NCI-H345 treated with DMSO at 0.1 percent for 48 hours (cell line): ENCODE results near the gene SH3GL1.

ENCODE experiments used
- DNase-seq: peaks from one replicate; lab custom pipeline; 2025; ENCODE audit not compliant: unreplicated experiment; lab: John Stamatoyannopoulos, UW

SH3GL1 gene

DNA sequence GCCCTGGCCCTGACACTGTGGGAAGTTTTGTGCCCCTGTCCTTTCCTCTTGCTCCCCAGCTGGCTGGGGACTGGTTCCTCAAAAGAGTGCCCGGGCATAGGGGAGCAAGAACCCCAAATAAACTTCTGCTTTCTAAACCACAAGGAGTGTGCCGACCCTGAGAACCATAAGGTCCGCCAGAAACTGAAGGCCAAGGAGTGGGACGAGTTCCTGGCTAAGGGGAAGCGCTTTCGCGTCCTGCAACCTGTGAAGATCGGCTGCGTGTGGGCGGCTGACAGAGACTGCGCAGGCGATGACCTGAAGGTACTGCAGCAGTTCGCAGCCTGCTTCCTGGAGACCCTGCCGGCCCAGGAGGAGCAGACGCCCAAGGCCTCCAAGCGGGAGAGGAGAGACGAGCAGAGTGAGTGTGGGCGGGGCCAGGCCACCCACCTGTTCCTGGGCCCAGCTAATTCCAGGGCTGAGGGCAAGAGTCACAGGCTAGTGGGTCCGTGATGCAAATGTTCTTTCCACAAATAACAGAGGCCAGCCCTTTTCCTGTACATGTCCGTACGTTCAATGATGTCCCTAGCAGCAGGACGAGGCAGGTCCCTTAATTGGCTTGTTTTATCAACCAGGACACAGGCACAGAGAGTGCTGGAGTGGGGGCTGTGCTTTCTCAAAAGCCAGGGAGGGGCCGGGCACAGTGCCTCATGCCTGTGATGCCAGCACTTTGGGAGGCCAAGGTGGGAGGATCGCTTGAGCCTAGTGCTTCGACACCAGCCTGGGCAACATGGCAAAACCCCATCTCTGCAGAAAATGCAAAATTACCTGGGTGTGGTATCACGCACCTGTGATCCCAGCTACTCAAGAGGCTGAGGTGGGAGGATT, 31.7 kb upstream of the SH3GL1 start:
- no peak for DNase-seq

DNA sequence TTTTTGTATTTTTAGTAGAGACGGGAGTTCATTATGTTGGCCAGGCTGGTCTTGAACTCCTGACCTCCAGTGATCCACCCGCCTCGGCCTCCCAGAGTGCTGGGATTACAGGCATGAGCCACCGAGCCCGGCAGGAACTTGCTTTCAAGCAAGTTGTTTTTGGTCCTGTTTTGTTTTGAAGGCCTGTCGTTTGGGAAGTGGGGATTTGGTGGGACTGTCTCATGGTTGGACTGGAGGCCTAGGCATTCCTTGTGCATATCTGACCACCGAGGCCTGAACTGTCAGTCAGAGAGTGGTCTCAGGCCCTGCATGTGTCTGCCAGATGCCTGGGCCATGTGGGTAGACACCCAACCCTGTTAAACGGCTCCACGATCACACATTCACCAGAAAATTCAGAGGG, 30.9 kb upstream of the SH3GL1 start:
- DNase-seq: no peak

DNA sequence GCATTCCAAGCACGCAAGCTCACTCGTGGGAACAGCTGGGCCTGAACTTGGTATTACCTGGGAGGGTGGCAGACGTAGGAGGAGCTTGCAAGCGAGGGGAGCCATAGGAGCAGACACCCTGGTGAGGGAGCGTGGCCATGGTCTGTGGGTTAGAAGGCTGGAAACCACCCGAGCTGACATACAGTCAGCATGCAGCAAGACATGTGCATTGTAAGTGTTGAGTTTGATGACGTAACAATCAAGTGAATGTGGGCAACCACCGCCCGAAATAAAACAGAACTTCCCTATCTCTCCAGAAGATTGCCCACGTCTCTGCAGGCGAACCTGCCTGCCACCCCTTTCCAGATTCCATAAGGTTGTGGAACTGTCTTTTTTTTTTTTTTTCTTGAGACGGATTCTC, 30.4 kb upstream of the SH3GL1 start:
- no peak for DNase-seq

DNA sequence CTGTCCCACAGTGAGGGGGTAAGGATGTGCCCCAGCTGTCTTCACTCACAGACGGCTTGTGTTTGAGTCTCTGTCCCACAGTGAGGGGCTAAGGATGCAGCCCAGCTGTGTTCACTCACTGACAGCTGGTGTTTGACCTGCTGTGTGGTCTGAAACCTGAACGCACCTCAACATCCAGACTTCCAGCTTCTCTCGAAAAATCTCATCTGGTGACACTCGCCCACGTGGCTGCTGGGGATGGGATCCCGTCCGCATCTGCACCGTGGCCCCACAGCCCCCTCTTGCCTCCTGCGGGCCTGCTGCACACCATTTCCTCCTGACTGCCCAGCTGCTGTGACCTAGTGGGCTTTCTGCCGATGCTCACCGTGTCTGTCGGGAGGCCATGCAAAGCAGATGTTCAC, 29.4 kb upstream of the SH3GL1 start:
- no peak for DNase-seq

DNA sequence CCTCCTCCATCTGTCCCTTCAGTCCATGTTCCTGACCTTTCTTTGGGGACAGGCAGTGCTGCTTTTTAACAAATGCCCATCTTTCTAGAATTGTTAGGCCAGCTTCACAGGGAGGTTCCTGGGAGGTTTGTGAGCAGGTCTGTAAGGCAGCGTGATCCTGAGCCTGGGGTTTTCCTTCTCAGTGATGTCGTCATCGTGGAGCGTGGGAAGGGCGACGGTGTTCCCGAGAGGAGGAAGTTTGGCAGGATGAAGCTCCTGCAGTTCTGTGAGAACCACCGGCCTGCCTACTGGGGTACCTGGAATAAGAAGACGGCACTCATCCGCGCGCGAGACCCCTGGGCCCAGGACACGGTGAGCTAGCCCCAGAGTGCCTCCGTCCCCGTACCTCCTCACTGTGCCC, 28.9 kb upstream of the SH3GL1 start:
- no peak for DNase-seq

DNA sequence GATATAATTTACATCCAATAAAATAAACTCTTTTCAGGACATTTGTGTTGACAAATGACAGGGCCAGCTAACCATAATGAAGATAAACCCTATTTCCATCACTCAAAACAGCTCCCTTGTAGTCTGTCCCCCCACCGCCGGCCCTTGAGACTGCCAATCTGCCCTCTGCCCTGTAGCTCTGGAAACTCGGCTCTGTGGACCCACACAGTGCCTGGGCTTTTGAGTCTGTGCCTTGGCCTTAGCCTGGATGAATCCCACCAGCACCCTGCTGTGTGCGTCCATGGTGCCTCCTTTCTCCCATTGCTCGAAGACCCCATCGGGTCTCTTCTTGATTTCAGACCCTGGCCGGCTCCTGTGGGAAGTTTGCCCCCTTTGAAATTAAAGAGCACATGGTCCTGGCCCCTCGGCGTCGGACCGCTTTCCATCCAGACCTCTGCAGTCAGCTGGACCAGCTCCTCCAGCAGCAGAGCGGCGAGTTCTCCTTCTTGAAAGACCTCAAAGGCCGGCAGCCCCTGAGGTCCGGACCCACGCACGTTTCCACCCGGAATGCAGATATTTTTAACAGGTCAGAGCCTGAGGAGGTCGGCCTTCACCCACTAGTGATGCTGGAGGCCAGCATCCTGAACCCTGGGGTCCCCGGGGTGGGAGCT, 28.1 kb upstream of the SH3GL1 start:
- no peak for DNase-seq

DNA sequence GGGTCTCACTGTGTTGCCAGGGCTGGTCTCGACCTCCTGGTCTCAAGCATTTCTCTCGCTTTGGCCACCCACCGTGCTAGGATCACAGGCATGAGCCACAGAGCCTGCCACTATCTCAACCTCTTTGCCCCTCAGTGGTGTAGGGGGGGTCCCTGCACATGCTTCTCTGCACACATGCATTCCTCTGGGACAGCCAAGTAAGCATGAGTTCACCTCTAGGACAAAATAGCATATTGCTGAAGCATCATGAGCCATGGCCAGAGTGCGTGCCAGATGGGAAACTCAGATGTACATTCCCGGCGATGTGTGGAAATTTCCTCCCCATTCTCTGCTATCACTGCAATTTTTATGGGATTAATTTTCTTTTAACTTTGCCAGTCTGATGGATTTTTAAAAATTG, 25.2 kb upstream of the SH3GL1 start:
- DNase-seq: no peak

DNA sequence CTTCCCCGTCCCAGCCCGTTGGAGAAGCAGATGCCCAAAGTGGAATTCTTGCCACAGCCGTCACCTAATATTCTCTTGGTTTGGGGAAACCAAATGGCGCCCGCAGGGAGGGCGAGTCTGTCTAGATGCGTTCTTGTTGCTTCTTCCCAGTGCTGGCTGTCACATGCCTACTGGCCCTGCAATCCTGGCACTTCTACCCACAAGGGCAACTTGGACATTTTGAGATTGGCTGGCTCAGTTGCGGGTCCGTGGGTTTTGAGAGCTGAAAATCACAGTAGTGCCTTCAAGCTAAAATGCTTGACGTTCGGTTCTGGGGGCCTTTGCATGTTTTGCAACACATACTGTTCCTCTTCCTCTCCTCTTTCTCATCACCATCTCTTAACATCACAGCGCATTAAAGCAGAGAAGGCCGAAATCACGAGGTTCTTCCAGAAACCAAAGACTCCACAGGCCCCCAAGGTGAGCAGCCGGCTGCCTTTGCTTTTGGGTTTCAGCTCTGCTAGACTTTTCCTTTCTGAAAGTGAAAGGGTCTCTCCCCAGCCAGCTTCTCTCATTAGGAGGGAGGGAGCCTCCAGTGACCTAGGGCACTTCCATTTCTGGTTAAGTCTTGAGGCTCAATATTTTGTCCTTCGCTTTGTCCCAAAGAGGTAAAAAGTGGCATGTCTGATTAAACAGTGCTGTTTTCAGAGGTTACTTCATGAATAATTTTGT, 23.2 kb upstream of the SH3GL1 start:
- no peak for DNase-seq

DNA sequence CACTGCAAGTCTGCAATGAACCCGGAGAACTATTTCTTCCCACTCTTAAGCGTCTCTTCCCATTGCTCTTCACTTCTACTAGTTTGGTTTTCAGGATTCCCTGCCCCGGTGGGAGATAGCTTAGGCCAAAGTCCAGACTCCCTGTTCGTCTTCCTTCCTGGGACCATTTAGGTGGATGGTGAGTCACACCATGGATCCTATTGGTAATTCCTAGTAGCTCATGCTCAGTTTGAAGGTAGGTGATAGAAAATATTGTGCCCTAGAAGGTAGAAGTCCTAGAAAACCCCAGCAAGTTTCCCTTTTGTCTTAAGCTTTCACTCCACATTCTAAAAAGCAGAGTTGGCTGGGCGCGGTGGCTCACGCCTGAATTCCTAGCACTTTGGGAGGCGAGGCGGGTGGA, 15.9 kb upstream of the SH3GL1 start:
- no peak for DNase-seq

DNA sequence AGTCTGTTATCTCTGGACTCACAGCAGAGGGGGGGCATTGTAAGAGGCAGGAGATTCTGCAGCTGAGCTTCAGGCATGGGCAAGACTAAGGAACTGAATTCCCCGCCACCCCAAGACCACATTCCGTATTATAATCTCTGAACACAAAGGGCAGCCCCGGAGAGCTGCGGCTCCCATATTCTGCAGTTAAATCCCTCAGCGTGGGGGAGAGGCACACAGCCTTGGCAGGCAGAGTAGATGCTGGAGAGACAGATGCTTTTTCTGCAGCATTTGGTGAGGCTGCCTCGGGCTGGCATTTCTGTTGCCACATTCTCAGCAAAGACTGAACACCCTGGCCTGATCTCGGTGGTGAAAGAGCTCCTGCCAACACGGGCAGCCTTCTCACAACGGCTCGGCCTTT, 15.0 kb upstream of the SH3GL1 start:
- DNase-seq: no peak

DNA sequence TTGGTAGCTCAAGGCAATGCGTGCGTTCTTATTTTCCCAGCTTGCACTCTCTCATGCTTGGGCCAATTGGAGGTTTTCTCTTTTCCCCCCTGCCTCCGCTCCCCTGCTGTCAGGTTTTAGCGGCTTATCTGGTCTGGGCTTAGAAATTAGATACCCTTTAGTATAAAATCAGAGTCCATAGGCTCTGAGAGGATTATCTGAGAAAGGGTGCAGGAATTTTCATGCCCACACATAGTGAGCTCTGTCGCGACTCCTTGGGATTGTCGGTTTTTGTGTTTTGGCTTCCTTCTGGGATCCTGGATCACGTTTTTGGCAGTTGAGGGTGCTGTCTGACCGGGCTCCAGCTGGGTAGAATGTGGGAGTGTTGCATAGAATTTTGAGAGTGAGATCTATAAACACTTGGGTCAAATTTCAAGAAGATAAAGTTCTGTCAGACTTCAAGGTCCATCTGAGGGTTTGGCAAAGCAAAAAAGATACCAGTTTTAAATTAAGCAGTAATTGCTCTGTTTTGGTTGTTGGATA, 14.5 kb upstream of the SH3GL1 start:
- DNase-seq: no peak

DNA sequence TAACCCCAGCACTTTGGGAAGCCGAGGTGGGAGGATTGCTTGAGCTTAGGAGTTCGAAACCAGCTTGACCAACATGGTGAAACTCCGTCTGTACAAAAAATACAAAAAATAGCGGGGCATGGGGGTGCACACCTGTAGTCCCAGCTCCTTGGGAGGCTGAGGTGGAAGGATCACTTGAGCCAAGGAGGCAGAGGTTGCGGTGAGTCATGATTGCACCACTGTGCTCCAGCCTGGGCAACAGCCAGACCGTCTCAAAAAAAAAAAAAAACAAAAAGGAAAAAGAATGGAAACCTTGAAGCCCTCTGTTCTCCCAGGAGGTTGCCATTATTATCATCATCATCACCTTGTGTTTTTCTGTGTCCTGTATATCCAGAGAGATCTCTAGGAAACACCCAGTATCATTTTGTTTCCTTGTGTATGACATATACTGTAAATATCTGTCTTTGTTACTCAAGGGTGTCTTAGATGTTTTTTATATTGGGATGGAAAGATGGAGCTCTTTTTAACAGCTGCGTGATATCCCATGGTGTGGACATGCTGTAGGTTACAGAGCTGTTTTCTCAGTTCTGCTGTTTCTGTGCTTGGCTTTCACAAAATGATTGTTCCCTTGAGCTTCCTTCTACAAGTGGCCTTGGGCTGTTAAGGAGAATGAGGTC, 13.9 kb upstream of the SH3GL1 start:
- DNase-seq: no peak

DNA sequence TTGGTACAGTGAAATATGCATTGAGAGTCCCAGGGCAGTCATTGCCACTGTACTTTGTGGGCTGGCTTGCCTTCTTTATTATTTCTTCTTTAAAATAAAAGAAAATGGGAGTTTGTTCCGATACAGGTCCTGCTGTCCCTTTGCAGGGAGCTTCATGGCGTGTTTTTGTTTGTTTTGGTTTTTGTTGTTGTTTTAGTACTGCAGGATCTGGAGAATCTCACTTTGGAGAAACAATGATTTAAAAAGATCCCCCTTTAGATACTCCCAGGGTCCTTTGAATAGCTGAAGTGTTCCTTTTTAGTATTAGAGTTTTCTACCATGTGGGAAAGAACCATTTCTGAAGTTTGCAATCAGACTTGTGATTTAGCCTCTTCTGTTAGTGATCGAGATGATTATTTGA, 13.2 kb upstream of the SH3GL1 start:
- DNase-seq: no peak

DNA sequence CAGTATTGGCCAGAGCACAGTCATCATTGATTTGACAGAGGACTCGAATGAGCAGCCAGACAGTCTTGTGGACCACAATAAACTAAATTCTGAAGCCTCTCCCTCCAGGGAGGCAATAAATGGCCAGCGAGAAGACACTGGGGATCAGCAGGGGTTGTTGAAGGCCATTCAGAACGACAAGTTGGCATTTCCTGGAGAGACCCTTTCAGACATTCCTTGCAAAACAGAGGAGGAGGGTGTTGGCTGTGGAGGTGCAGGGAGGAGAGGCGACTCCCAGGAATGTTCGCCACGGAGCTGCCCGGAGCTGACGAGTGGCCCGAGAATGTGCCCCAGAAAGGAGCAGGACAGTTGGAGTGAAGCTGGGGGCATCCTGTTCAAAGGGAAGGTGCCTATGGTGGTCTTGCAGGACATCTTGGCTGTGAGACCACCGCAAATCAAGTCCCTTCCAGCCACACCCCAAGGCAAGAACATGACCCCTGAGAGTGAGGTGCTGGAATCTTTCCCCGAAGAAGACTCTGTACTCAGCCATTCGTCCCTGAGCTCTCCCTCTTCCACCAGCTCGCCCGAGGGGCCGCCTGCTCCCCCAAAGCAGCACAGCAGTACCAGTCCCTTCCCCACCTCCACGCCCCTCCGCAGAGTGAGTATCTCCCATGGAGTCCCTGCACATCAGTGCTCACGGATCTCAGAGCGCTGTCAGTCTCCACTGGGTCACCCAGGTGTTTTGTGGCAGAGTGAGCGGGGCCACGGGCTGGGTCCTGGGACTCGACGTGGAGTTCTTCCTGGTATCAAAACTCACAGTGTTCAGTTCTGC, 9.0 kb upstream of the SH3GL1 start:
- no peak for DNase-seq

DNA sequence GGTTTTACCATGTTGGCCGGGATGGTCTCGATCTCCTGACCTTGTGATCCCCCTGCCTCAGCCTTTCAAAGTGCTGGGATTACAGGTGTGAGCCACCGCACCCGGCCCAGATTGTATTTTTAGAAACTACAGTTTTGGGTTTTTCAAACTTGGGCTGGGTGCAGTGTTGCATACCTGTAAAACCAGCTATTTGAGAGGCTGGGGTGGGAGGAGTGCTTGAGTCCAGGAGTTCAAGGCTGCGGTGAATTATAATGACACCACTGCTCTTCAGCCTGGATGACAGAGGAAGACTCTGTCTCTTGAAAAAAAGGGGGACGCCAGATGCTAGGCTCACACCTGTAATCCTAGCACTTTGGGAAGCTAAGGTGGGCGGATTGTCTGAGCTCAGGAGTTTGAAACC, 6.3 kb upstream of the SH3GL1 start:
- DNase-seq: no peak

DNA sequence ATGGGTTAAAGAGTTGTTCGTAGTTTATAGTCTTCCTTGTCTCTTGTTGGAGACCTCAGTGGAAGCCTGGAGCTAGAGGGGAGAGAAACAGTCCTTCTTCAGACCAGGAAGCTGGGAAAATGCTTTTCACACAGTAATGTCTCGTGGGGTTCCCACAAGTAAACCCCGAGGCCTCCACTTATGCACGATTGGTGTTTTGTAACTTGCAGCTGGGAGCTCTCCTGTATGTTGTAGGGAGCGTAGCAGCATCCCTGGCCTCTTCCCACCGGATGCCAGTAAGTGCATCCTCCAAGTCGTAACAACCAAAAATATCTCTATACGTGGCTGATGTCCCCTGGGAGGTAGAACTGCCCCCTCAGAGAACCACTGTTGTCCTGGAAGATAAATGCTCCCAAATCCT, 5.6 kb upstream of the SH3GL1 start:
- no peak for DNase-seq

DNA sequence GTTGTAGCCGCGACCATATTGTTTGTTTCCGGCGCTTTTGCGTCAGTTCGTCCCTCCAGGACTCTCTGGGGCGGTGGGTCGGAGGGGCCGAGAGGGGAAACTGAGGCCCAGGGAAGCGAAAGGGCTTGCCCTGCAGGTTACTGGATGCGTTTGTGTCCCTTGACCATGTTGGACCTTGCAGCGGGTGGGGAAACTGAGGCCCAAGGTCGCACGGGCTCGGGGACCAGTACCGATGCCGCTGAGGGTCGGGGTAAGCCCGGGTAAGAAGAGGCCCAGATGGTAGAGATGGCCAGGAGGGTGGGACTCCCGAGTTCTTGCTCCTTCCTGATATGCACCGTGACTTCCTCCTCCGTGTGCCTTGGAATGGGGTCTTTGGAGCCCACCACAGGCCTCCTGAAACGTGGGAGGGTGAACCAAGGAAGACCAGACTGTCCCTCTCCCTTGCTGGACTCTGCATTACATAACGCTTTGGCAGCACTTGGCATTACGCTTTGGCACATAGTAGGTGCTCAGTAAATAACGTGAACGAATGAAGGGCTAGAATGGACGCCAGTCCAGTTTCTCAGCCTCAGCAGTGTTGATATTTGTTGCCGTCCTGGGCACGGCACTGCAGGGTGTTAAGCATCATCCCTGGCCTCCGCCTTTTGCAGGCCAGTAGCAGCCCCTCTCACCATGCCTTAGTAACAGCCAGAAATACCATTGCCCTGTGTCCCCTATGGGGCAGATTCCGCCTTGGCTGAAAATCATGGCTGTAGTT, 2.8 kb upstream of the SH3GL1 start:
- DNase-seq: no peak

DNA sequence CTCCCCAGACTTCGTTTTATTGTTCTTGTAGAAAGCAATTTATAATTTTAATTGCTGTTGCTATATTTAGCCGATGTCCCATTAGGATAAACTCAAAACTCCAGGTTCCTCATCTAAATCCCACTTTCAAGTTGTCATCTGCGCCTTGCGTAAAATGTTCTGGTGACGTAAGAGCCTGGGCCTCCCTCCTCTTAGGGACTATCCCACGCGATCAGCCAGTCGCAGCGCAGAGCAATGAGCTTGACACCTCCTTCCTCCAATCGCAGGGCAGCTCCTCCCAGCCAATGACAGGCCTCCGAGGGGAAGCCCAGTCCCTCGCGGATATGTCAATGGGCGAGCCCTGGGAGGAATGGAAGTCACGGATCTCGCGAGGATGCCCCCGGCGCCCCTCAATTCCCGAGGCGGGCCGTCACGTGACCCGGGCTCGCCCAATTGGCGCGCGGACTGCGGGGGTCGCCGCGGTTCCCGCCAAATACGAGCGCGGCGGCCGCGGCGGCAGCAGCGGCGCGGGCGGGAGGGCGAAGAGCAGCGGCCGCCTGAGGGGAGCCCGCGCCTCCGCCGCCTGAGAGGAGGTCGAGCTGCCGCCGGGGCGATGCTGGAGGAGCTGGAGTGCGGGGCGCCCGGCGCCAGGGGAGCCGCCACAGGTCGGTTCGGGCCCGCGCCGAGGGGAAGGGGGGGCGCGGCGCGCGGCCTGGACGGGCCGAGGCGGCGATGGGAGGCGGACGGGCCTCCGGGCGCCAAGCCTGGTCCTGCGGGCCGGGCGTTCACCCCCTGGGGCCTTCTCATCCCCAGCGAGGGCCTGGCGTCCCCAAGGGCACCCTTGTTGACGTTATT, 2.0 kb upstream of the SH3GL1 start, which contains the start of gene CHAF1A:
Gene CHAF1A (plus strand): TSS at position 470 of the 834 bp plus-strand sequence. CDS start 123 bp downstream, at position 593.
- DNase-seq: peak; percentile 97

DNA sequence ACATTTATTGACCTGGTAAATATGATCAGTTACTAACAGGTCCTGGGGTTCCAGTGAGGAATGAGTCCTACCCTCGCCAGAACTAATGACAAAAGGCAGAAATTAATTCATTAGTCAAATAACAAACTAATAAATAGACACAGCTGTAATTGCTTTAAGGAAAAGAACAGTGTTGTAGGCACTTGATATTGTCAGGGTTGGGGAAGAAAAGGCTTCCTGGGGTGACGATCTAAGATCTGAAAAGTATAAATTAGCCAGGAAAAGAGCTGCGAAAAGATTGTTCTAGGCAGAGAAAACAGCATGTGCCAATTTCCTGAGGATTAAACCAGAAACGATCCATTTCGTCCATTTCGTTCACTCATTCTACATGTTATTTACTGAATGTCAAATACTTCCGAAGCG, 1.4 kb upstream of the SH3GL1 start:
- DNase-seq: no peak
